OCI-M1 (cell line): ENCODE results near the gene SLC39A12.

Experiments used
- DNase-seq: peaks from one replicate; lab custom pipeline; 2025; lab: John Stamatoyannopoulos, UW

The SLC39A12 gene

GRCh38 chr10:18059826-18060559, 108.3 kb downstream of the SLC39A12 start:
- DNase-seq: no peak

- no peak for DNase-seq
Measured at GRCh38 chr10:18066947-18067346, 115.2 kb downstream of the SLC39A12 start.

- no peak for DNase-seq
Measured at GRCh38 chr10:18068401-18068800, 116.7 kb downstream of the SLC39A12 start.

- DNase-seq: no peak
Measured at GRCh38 chr10:18071591-18071990, 119.9 kb downstream of the SLC39A12 start.

GRCh38 chr10:18073314-18073713, 121.6 kb downstream of the SLC39A12 start:
- DNase-seq: no peak

GRCh38 chr10:18075881-18076280, 124.2 kb downstream of the SLC39A12 start:
- no peak for DNase-seq

GRCh38 chr10:18079665-18080295, 128.1 kb downstream of the SLC39A12 start:
- no peak for DNase-seq

GRCh38 chr10:18082381-18082780, 130.7 kb downstream of the SLC39A12 start:
- DNase-seq: no peak

- no peak for DNase-seq
Measured at GRCh38 chr10:18085855-18086254, 134.1 kb downstream of the SLC39A12 start.

- no peak for DNase-seq
Measured at GRCh38 chr10:18086746-18087145, 135.0 kb downstream of the SLC39A12 start.

GRCh38 chr10:18087355-18087754, 135.6 kb downstream of the SLC39A12 start:
- DNase-seq: no peak
